ENCODE results near the gene CPNE1.

Gene CPNE1

GRCh38 chr20:35601990-35602389 is 62.7 kb downstream of the CPNE1 start:
- peak overlapping the region; percentile 50 for H3K4me3 ChIP-seq (ENCODE audit: low read depth, low read length)
- DNase-seq (ENCODE audit: low read depth) = no peak

GRCh38 chr20:35600993-35601973 is 63.4 kb downstream of the CPNE1 start:
- DNase-seq (ENCODE audit: low read depth) = peak; percentile 77
- TF ChIP-seq, protein P1, sequence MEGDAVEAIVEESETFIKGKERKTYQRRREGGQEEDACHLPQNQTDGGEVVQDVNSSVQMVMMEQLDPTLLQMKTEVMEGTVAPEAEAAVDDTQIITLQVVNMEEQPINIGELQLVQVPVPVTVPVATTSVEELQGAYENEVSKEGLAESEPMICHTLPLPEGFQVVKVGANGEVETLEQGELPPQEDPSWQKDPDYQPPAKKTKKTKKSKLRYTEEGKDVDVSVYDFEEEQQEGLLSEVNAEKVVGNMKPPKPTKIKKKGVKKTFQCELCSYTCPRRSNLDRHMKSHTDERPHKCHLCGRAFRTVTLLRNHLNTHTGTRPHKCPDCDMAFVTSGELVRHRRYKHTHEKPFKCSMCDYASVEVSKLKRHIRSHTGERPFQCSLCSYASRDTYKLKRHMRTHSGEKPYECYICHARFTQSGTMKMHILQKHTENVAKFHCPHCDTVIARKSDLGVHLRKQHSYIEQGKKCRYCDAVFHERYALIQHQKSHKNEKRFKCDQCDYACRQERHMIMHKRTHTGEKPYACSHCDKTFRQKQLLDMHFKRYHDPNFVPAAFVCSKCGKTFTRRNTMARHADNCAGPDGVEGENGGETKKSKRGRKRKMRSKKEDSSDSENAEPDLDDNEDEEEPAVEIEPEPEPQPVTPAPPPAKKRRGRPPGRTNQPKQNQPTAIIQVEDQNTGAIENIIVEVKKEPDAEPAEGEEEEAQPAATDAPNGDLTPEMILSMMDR (conservative IDR thresholded peaks at IDR 0.05; ENCODE audit: low read depth, low read length) = peak; percentile 50
- peak overlapping the region; percentile 50 for H3K4me3 ChIP-seq (ENCODE audit: low read depth, low read length)

More at GRCh38 chr20:35601990-35602389, 62.7 kb downstream of the CPNE1 start:
- TF ChIP-seq, protein P1 (conservative IDR thresholded peaks at IDR 0.05; ENCODE audit: low read depth, low read length) = no peak

DNA sequence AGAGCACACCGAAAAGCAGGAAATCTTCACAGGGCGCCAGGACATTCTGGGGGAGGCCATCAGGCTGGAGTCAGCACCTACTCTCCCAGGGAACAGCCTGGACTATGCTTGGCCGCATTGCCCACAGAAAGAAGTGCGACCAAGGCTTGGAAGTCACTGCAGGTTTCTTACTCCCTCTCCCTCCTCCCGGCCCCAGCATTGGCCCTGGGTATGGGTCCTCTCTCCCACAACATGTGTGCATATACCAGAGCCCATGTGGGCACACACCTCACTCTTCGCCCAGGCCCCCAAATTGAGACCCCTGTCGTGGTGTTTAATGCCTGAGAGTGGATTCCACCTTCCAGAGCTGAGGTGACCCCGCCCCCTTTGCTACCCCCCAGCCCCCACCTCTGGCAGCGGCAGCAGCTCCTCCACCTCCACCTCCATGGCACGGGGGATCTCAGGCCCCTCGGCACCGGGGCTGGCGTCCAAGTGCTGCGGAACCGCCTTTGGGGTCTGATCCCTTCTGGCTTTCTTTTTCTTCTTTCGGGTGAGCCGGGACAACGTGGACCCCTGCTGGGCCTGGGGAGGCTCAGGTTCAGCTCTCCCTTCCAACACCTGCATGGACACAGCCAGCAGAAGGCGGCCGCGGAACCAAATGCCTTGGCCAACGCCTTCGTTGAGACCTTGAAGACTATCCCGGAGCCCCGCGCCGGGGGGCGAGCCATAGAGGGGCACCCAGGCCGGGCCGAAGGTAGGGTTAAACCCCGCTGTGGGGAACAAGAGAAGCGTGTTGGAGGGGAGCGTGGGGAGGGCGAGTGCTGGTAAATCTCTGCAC is 64.3 kb downstream of the CPNE1 start:
- no peak for DNase-seq (ENCODE audit: low read depth)
- peak overlapping the region; percentile 50 for H3K4me3 ChIP-seq (ENCODE audit: low read depth, low read length)
- TF ChIP-seq, protein P1 (conservative IDR thresholded peaks at IDR 0.05; ENCODE audit: low read depth, low read length) = no peak

- TF ChIP-seq, protein P1 (conservative IDR thresholded peaks at IDR 0.05; ENCODE audit: low read depth, low read length) = no peak
- DNase-seq (ENCODE audit: low read depth) = no peak
- H3K4me3 ChIP-seq (ENCODE audit: low read depth, low read length) = no peak overlapping the region
Measured at GRCh38 chr20:35599776-35600120, 65.0 kb downstream of the CPNE1 start.

- TF ChIP-seq, protein P1 (conservative IDR thresholded peaks at IDR 0.05; ENCODE audit: low read depth, low read length) = no peak
- H3K4me3 ChIP-seq (ENCODE audit: low read depth, low read length) = no peak overlapping the region
- no peak for DNase-seq (ENCODE audit: low read depth)
Measured at GRCh38 chr20:35598899-35599775, 65.6 kb downstream of the CPNE1 start.

- TF ChIP-seq, protein P1 (conservative IDR thresholded peaks at IDR 0.05; ENCODE audit: low read depth, low read length) = no peak
- DNase-seq (ENCODE audit: low read depth) = no peak
- no peak overlapping the region for H3K4me3 ChIP-seq (ENCODE audit: low read depth, low read length)
Measured at GRCh38 chr20:35598476-35598875, 66.2 kb downstream of the CPNE1 start.

Measured in choroid plexus epithelial cell (primary cell).